GM21528 (cell line): ENCODE data around the gene ASB15.
"Not testable (repeated sequence)": the region's sequence is repeated elsewhere in the genome, so short reads cannot be mapped to it uniquely, and the experiment has no call there.

Experiments used
- ATAC-seq: cut with Tn5 transposase; IDR thresholded peaks from one replicate; pipeline ENCODE4 v1.9.1; 2021; ENCODE audit warnings: mild to moderate bottlenecking, moderate library complexity; ENCODE audit not compliant: unreplicated experiment, low FRiP score

ASB15 gene

DNA sequence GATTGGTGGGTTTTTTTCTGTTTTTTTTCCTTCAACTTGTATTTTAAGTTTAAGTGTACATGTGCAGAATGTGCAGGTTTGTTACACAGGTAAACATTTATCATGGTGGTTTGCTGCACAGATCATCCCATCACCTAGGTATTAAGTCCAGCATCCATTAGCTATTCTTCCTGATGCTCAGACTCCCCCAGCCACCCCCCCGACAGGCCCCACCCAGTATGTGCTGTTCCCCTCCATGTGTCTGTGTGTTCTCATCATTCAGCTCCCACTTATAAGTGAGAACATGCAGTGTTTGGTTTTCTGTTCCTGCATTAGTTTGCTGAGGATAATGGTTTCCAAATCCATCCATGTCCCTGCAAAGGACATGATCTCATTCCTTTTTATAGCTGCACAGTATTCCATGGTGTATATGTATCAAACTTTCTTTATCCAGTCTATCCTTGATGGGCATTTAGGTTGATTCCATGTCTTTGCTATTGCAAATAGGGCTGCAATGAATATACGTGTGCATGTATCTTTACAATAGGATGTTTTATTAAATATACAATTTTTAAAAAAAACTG, 32.5 kb downstream of the ASB15 start:
- not testable (repeated sequence) for ATAC-seq

DNA sequence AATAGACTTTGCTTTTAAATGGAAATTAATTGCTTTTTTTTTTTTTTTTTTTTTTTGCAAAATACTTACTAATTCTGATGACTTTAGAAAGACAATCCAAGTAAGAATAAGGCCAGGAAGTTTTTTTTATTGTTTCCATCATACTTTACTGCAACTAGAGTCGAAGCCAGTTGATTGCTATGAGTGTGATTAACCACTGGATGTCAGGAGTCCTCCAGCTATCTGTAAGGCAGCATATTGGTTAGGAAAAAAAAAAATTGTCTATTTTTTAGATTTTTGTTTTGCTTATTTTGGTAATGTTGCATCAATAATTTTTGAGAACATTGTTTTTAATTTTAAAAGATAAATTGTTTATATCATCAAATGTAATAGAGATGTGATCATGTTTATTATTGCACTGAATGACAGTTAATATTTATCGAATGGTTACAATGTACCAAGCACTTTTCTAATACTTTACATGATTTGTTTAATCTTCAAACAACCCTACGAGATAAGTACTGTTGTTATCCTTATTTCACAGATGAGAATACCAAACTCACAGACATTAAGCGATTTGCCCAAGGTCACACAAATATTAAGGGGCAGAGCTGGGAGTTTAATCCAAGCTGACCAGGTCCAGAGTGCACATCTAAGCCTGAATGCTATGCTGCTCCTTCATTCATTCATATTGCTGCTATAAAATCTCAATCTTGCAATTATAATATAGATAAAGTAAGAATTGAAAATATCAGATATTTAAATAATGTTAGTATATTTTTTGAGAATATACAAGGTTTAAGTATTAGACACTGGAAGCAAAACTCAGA, 34.1 kb downstream of the ASB15 start:
- ATAC-seq, result no peak

DNA sequence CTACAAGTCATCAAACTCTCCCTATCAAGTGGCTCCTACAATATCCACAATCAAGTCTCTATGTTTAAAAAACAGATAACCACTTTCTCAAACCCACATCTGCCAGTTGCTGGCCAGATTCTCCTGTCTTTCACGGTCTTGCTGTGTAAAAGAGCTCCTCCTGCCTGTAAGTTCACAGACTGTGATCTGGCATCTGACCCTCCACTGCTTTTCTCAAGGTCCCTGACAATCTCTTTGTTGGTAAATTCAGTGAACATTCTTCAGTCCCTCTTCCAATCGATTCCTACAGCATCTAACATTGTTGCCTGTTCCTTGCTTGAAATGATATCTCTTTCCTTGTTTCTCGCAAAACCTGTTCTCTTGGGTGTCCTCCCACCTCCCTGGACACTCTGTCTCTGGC, 35.6 kb downstream of the ASB15 start:
- ATAC-seq, result no peak

DNA sequence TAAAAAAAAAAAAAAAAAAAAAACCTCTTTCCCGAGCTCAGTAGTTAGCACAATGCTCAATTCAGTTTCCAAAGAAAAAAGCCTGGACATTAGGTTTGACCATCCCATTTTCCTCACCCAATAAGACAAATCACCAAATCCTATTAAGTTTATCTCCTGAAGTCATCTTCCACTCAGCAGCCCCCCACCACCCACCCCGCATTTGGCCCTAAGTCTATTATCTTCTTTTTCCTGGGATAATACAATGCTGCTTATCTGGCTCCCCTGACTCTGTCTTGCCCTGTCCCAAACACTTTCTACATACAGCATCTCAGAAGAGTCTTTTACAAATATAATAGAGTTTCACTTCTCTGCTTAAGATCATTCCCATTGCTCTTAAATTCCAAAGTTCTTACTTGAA, 36.3 kb downstream of the ASB15 start:
- ATAC-seq, result no peak

DNA sequence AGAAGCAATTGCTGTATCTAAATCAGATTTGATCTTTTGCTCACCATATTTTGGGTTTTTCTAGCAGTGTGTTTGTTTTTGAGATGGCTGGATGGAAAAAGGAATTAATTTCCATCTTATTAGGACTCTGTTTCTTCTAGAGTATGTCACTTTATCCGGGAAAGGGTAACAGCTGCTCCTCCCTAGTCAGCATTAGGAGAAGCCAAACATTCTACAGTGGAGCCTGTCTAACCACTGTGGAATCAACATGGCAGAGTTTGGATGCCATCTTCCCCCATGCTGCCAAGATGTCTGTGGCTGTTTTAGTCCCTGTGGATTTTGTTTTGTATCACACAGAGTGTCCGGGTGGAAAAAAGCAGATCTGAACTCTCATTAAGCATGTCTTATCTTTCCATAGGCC, 38.0 kb downstream of the ASB15 start:
- no peak for ATAC-seq

DNA sequence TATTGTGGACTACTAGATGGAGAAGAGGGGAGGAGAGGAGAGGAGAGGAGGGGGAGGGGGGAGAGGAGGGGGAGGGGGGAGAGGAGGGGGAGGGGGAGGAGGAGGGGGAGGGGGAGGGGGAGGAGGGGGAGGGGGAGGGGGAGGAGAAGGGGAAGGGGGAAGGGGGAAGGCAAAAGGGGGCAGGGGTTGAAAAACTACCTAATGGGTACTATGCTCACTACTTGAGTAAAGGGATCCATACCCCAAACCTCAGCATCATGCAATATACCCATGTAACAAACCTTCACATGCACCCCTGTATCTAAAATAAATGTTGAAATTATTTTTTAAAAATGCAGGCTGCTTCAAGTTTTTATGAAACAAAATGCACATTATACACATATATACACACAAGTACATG, 39.0 kb downstream of the ASB15 start:
- no peak for ATAC-seq

DNA sequence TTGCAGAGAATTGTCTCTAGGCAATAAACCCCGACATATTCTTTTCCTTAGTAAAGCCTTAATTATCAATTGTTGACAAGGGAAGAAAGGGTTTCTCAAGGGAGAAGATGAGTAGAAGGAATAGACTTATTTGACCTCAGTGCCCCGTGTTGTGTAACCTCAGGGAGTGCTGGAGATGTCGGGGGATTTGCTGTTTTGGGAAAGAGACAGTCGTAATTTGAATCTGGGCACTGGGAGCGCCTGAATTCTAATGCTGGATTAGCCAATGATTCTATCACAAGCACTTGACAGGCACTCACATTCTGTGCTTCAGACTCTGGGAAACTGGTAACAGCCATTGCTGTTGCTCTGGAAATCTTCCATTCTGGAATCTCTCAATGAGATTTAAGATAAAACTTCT, 40.3 kb downstream of the ASB15 start:
- no peak for ATAC-seq

DNA sequence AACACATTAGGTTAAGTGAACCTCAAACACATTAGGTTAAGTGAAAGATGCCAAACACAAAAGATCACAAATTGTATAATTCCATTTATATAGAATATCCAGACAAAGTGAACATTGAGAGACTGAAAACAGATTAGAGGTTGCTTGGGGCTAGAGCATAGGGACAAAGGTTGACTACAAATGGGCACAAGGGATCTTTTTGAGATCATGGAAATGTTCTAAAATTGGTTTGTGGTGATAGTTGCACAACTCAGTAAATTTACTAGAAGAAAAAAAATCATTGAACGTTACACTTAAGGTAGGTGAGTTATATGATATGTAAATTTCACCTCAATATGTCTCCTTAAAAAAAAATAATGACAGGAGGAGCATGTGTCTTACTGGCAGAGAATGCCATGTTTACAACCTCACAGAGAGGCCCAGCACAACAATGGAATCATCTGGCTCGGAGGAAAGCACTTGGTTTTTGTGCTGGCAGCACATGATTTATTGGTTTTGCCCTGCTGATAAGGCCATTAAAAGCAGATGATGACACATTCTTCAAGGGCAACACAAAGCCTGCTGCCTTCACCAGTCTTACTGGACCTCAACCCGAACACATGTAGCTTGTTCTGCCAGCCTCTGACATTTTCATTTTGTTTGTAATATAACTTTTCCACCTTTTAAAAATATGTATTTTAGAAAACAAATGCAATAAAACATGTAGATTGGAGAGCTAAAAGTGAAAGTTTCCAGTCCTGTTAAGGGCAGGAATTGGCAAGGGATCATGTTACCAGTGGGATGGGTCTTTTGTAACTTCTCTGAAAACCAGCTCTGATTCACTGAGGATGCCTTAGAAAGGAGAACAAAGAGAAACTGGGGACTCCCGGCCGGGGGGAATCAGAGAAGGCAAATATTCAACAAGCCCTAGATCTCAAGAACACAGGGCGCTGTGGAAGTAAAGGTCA, 42.1 kb downstream of the ASB15 start:
- no peak for ATAC-seq

DNA sequence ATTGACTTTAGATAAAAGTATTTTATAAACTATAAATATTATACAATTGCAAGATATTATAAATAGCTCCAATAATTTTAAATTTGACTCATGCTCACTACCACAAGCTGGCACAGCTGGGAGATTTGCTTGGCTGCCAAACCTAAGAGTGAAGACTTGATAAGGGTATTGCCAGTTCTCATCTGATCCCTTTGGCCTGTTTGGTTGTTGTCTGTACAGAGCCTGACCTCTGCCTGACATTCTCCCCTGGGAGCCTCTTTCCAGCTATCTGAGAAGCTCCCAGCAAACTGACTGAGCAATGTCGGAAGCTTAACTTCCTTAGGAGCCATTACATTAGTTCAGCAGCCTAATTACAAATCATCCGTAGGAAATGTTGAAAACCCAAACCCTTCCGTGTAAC, 43.9 kb downstream of the ASB15 start:
- ATAC-seq, result no peak

DNA sequence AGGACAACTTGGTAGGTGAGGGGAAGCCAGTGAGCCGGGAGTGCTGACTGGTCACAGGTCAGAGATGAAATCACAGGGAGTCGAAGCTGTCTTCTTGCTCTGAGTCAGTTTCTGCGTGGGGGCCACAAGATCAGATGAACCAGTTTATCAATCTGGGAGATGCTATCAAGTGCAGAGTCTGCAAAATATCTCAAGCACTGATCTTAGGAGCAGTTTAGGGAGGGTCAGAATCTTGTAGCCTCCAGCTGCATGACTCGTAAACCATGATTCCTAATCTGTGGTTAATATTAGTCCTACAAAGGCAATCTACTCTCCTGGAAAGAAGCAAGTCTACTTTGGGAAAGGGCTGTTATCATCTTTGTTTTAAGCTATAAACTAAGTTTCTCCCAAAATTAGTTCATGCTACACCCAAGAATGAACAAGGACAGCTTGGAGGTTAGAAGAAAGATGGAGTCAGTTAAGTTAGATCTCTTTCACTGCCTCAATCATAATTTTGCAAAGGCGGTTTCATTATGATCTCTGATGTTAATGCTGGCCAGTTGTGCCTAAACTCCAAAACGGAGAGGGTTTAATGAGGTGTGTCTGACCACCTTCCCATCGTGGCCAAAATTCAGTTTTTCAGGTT, 45.6 kb downstream of the ASB15 start:
- ATAC-seq, result no peak

DNA sequence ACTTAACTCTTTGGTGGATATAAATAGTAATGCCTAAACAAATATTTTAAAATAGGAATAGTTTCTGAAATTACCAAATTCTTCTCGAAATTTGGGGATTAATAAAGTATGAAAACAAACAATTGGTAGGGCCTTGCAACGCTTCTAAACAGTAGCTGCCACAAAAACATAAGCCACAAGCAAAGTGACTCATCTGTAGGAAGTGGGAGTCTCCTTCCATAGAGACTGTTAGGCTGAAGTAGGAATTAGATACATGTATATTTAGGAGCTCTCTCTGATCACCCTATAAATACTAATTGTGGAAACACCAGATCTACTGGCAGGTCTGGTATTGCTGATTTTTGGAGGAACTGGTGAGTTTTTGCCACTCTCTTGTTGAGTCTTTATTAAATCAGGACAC, 48.3 kb downstream of the ASB15 start:
- ATAC-seq, result no peak

DNA sequence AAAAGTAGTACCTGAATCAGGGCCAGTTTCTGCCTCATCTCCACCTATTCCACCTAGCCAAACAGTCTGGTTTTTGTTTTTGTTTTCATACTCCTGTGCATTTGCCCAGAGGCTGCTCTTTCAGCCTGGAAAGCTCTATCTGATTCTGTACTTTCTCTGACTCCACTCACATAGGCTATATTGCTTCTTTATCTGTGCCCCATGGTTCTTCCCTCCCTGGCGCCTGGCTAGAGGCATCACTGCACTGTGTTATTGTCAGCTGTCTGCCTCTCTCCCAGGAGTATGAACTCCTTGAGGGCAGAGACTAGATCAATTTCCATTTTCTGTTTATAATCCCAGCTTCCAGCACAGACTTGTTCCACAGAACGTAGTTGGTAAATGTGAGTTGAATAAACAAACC, 49.0 kb downstream of the ASB15 start:
- ATAC-seq, result no peak

DNA sequence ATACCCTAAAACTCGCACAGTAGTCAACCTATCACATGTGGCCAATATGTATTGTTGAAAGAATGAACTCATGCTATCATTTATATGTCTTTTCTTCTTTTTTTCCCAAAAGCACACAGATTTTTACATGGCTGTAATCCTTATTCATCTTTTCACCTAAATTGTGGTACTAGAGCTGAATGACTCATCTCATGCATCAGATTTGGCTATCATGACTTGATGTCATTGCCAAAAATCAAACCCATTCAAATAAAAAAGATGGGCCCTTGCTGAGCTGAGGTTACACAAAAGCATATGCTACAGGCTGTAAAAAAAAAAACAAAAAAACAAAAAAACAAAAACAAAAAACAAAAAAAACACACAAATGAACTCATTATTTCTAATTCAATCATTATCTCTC, 50.8 kb downstream of the ASB15 start:
- no peak for ATAC-seq

DNA sequence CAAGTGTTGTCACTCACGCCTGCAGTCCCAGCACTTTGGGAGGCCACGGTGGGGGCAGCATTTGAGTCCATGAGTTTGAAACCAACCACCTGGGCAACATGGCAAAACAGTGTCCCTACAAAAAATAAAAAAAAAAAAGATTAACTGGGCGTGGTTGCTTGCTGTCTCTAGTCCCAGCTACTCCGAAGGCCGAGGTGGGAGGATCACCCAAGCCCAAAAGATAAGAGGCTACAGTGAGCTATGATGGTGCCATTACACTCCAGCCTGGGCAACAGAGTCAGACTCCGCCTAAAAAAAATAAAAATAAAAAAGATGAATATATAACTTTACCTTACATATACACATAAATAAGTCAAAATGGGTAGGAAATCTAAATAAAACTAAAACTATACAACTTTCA, 51.5 kb downstream of the ASB15 start:
- no peak for ATAC-seq

DNA sequence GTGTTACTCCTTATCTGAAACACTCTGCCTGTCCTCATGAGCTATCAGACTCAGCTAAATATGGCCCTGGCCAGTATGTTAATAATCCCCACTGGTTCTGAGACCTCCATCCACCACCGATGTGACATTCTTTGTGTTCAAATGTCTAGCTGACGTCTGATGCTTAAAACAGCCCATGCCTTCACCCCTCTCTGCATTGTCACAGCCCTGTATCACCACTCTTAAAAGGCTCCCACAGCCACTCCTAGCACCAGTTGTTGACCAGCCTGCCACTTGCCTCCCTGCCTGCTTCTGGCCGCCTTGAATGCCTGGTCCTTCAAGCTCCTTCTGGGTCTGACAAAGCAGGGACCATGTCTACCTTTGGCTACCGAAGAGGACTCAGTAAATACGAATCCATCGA, 54.0 kb downstream of the ASB15 start, which contains the start of gene LMOD2:
TSS of gene LMOD2 (plus strand) at position 253 of the 400 bp plus-strand sequence. CDS start at position 351, 98 bp downstream.
- no peak for ATAC-seq

DNA sequence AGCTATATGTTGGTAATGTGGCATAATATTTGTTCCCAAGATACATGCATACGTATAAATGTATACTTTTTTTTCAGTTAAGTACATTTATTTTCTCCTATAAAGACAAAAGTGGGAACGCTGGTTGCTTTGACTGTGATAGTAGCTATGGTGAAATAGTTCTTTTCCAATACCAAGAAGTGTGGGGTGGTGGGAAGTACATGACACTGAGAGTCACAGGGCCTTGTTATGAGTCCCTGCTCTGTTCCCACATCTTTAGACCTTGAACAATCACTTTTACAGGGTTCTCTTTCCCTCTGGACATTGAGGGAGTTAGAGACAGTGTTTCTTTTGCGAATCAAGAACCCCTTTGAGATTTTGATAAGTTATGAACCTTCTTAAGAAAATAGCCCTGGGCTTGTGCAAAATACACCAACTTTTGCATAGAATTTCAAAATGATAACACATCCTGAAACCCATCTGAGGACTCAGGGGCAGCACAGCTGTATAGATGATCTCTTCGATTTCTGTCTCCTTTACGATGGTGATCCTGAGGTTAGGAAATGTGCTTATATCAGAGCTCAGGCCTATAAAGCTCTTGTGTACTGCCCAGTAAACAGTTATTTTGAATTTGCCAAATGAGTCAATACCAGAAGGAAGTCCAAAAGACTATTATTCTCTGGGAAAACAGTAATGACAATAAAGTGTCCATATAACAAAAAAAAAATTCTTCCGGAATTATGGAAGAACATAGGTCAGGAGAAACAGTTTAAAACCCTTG, 55.1 kb downstream of the ASB15 start:
- no peak for ATAC-seq

DNA sequence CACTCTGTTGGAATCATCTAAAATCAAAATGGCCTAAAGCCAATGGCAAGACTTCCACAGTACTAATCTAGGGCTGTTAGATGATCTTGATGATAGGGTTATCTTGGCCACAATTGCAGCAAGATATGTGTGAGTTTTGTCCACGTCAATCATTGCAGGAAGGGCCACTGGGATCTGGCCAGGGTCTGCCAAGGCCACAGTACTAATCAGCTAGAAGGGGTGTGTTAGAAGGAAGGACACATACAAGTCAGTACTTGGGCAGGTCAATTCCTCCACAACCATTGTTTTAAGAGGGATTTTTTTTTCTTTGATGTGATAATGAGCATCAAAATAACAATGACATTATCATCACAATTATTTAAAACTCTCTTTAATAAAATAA, 55.7 kb downstream of the ASB15 start:
- no peak for ATAC-seq

DNA sequence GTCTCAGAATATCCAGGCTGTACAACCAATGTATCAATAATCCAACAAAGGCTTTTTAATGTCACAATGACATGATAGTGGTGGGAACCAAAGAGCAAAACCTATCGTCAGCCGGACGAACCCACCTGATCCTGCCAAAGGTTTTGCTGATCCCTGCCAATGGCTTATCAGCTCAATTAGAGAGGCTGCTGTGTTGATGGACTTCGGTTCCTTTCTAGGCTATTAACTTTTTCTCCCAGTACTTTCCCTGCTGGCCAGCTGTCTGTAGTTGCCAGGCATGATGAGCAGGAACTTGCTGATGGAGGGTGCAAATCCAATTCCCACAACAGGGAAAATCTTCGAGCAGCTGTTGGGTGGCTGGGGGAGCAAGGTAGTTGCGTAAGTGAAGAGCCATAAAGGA, 56.4 kb downstream of the ASB15 start:
- ATAC-seq, result no peak

DNA sequence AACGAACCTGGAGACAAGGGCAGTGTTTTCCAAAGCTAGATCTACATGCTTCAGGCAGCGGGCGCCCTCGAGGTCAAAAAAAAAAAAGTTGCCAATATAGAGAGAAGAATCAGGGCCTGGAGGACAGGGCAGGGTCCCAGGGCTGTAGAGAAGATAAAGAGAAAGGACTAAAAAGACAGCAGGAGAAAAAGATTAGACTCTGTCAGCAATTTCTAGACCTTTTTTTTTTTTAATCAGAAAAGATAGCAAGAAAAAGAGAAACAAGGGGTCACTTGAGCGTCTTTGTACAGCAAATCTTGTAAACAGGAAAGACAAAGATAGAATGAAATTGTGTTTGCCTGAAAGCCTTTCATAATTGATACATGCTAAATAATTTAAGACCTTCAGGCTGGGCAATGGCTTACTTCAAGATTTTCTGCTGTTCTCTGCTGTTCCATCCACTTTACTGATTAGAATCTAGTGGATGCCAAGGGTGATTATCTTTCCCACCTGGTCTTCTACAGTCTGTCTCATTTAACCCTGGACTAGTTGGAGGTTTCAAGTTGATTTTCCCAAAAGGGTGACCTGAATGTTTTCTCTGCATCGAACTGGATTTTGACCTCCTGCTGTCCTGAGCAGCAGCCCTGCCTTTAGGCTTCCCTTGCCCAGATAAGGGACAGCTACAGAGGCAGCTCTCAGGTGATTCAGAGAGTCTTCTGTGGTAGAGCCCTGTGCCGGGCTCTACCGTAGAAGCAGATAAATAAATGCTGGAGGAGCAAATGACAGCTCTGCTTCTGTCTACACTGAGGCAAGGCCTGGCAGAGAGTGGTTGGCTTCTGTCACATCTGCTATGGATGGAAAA, 59.1 kb downstream of the ASB15 start:
- no peak for ATAC-seq
